RPMI8226 (cell line): ENCODE data around the gene ZNF778.

Experiments used
- DNase-seq: peaks from one replicate; pipeline ENCODE4 v3.0.0-alpha.2; 2015

ZNF778 gene

GRCh38 chr16:89278441-89279240 lies 61.1 kb downstream of the ZNF778 start:
- DNase-seq = no peak

GRCh38 chr16:89279666-89280481 lies 62.4 kb downstream of the ZNF778 start:
- no peak for DNase-seq

GRCh38 chr16:89280546-89281188 lies 63.2 kb downstream of the ZNF778 start:
- no peak for DNase-seq

- no peak for DNase-seq
Measured at GRCh38 chr16:89281189-89281577, 63.7 kb downstream of the ZNF778 start.

- DNase-seq = no peak
Measured at GRCh38 chr16:89281829-89282228, 64.3 kb downstream of the ZNF778 start.

- DNase-seq = no peak
Measured at GRCh38 chr16:89282523-89282922, 65.0 kb downstream of the ZNF778 start.

GRCh38 chr16:89283449-89283848 lies 65.9 kb downstream of the ZNF778 start:
- no peak for DNase-seq

GRCh38 chr16:89285381-89285780 lies 67.9 kb downstream of the ZNF778 start:
- DNase-seq = no peak

GRCh38 chr16:89286096-89286495 lies 68.6 kb downstream of the ZNF778 start:
- no peak for DNase-seq
